ENCODE measurements around the gene PRPF31. TPM values are rescaled to one million over a fixed set of nuclear protein-coding genes. Genes with fewer than 3 reads are reported as not detected.

PRPF31 gene
- total and polyA plus RNA-seq, 2 of the 13 experiments (the other 11 are each of a cell fraction or from before 2014, with no cell fraction given), result 23.8 to 63.8 TPM

DNA sequence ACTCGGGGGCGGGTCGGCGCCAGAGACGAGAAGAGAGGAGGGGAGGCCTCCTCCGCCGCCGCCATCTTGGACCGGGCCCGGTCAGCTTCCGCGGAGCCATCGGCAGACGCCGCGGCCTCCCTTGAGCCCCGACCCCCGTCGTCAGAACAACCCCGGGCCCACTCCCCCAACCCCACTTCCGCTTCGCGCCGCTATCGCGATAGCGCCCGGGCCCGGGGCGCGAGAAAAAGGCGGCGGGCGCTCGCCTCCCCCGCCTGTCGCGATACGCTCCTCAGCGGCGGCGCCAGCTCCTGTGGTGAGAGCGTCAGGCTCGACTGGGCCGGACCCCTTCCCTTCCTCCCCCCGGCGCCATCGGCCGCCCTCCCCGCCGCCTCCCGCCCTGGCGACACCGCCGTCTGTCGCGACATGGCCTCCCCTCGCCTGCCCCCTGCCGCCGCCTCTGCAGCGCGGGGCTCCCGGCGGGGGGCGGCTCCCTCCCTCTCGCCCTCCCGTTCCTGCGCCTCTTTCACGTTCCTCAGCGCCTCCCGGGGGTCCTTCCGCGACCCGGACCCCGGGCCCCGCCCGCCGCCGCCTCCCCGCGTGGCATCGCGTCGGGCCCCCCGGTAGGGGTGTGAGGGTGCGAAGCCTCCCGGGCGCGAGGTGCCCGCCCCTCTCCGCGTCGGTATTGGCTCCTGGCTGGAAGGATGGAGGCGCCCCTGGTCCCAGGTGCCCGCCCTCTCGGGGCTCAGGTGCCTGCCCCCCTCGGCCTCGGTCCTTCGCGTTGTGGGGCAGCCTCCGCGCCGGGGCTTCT, 22.3 kb downstream of the PRPF31 start, which contains the start of gene CNOT3 (continued):
- peak; percentile 76 for TF ChIP-seq KDM5B (CRISPR knock-in tag; IDR thresholded peaks at IDR 0.05; ENCODE audit: borderline replicate concordance)
- TF ChIP-seq ZNF891 (CRISPR knock-in tag; IDR thresholded peaks at IDR 0.05), result no peak
- no peak for TF ChIP-seq ZBTB1 (CRISPR knock-in tag; IDR thresholded peaks at IDR 0.05; ENCODE audit: borderline replicate concordance)
- TF ChIP-seq ARNT (IDR thresholded peaks at IDR 0.05), result no peak
- TF ChIP-seq KAT8 (CRISPR knock-in tag; IDR thresholded peaks at IDR 0.05), result 0 out of 2 replicates have a peak, but pooled peaks have one; percentile 33
- no peak for TF ChIP-seq HDAC1 (CRISPR knock-in tag; IDR thresholded peaks at IDR 0.05)
- TF ChIP-seq TCF7 (IDR thresholded peaks at IDR 0.05; ENCODE audit: low read depth), result no peak
- TF ChIP-seq ZNF138 (CRISPR knock-in tag; IDR thresholded peaks at IDR 0.05; ENCODE audit: low read depth), result no peak
- TF ChIP-seq KLF15 (CRISPR knock-in tag; IDR thresholded peaks at IDR 0.05; ENCODE audit: borderline replicate concordance), result no peak; the same call in 1 of the 2 replicates
- TF ChIP-seq ZNF772 (CRISPR knock-in tag; IDR thresholded peaks at IDR 0.05), result 0 out of 2 replicates have a peak, but pooled peaks have one; percentile 34
- TF ChIP-seq XRCC5 (optimal IDR thresholded peaks at IDR 0.05; ENCODE audit: low read length), result no peak
- no peak for TF ChIP-seq GABPA (IDR thresholded peaks at IDR 0.05; ENCODE audit: low read depth, low read length)
- no peak for TF ChIP-seq GABPA (CRISPR knock-in tag; IDR thresholded peaks at IDR 0.05; ENCODE audit: low read depth)
- TF ChIP-seq, protein P1, sequence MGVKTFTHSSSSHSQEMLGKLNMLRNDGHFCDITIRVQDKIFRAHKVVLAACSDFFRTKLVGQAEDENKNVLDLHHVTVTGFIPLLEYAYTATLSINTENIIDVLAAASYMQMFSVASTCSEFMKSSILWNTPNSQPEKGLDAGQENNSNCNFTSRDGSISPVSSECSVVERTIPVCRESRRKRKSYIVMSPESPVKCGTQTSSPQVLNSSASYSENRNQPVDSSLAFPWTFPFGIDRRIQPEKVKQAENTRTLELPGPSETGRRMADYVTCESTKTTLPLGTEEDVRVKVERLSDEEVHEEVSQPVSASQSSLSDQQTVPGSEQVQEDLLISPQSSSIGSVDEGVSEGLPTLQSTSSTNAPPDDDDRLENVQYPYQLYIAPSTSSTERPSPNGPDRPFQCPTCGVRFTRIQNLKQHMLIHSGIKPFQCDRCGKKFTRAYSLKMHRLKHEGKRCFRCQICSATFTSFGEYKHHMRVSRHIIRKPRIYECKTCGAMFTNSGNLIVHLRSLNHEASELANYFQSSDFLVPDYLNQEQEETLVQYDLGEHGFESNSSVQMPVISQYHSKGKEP (CRISPR knock-in tag; IDR thresholded peaks at IDR 0.05), result no peak
- no peak for TF ChIP-seq SUZ12 (IDR thresholded peaks at IDR 0.05; ENCODE audit: low read depth, low read length)
- TF ChIP-seq BCL6 (CRISPR knock-in tag; IDR thresholded peaks at IDR 0.05), result no peak
- no peak for TF ChIP-seq ZNF570 (CRISPR knock-in tag; IDR thresholded peaks at IDR 0.05; ENCODE audit: borderline replicate concordance)
- TF ChIP-seq ZNF543 (CRISPR knock-in tag; IDR thresholded peaks at IDR 0.05), result no peak; the same call in 1 of the 2 replicates
- no peak for TF ChIP-seq ZNF331 (CRISPR knock-in tag; IDR thresholded peaks at IDR 0.05)
- TF ChIP-seq FOXM1 (CRISPR knock-in tag; IDR thresholded peaks at IDR 0.05), result no peak
- no peak for TF ChIP-seq SOX6 (IDR thresholded peaks at IDR 0.05)
- no peak; the same call in 1 of the 2 replicates for TF ChIP-seq SOX6 (CRISPR knock-in tag; IDR thresholded peaks at IDR 0.05)
- TF ChIP-seq HOXA9 (CRISPR knock-in tag; IDR thresholded peaks at IDR 0.05; ENCODE audit: borderline replicate concordance), result no peak
- TF ChIP-seq TARDBP (CRISPR knock-in tag; IDR thresholded peaks at IDR 0.05), result no peak; the same call in 1 of the 2 replicates
- no peak for TF ChIP-seq NFYC (CRISPR knock-in tag; IDR thresholded peaks at IDR 0.05)
- TF ChIP-seq, protein P2, sequence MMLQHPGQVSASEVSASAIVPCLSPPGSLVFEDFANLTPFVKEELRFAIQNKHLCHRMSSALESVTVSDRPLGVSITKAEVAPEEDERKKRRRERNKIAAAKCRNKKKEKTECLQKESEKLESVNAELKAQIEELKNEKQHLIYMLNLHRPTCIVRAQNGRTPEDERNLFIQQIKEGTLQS (CRISPR knock-in tag; IDR thresholded peaks at IDR 0.05), result no peak
- TF ChIP-seq ZFP36 (IDR thresholded peaks at IDR 0.05; ENCODE audit: borderline replicate concordance, low read depth, low read length, partially characterized antibody), result no peak
- no peak; the same call in 1 of the 2 replicates for TF ChIP-seq SRY (CRISPR knock-in tag; IDR thresholded peaks at IDR 0.05)
- TF ChIP-seq ZNF224 (CRISPR knock-in tag; IDR thresholded peaks at IDR 0.05), result no peak
- TF ChIP-seq DNMT1 (CRISPR knock-in tag; IDR thresholded peaks at IDR 0.05), result no peak
